ENCODE data around the gene NPIPA1. TPM values are rescaled to one million over a fixed set of nuclear protein-coding genes. Genes with fewer than 3 reads are reported as not detected.
"Not testable (repeated sequence)": the region's sequence is repeated elsewhere in the genome, so short reads cannot be mapped to it uniquely, and the experiment has no call there.

NPIPA1 gene
- total RNA-seq, 1 donor = 47.7 TPM

- not testable (repeated sequence) for DNase-seq (ENCODE audit: low read depth)
Measured at GRCh38 chr16:14928064-14928714, 9.1 kb upstream of the NPIPA1 start.

GRCh38 chr16:14929176-14929575 is 8.1 kb upstream of the NPIPA1 start:
- not testable (repeated sequence) for DNase-seq (ENCODE audit: low read depth)

More at GRCh38 chr16:14928064-14928714, 9.1 kb upstream of the NPIPA1 start:
- not testable (repeated sequence) for H3K4me3 ChIP-seq (ENCODE audit: low read depth, low read length)

GRCh38 chr16:14930246-14930645 is 7.0 kb upstream of the NPIPA1 start:
- not testable (repeated sequence) for DNase-seq (ENCODE audit: low read depth); H3K4me3 ChIP-seq (ENCODE audit: low read depth, low read length)

More at GRCh38 chr16:14929176-14929575, 8.1 kb upstream of the NPIPA1 start:
- not testable (repeated sequence) for H3K4me3 ChIP-seq (ENCODE audit: low read depth, low read length)

GRCh38 chr16:14930971-14931370 is 6.3 kb upstream of the NPIPA1 start:
- not testable (repeated sequence) for DNase-seq (ENCODE audit: low read depth); H3K4me3 ChIP-seq (ENCODE audit: low read depth, low read length)

GRCh38 chr16:14932581-14933375 is 4.5 kb upstream of the NPIPA1 start:
- DNase-seq (ENCODE audit: low read depth); H3K4me3 ChIP-seq (ENCODE audit: low read depth, low read length): not testable (repeated sequence)

GRCh38 chr16:14937994-14938393 is 751 bp downstream of the NPIPA1 start:
- DNase-seq (ENCODE audit: low read depth); H3K4me3 ChIP-seq (ENCODE audit: low read depth, low read length): not testable (repeated sequence)

- H3K4me3 ChIP-seq (ENCODE audit: low read depth, low read length); DNase-seq (ENCODE audit: low read depth): not testable (repeated sequence)
Measured at GRCh38 chr16:14942686-14943085, 5.4 kb downstream of the NPIPA1 start.

- TF ChIP-seq CTCF (IDR thresholded peaks at IDR 0.05; ENCODE audit: insufficient read depth, low read length) = no peak
- no peak overlapping the region for H3K4me3 ChIP-seq (ENCODE audit: low read depth, low read length)
- no peak for DNase-seq (ENCODE audit: low read depth)
Measured at GRCh38 chr16:14955546-14956231, 18.4 kb downstream of the NPIPA1 start.

GRCh38 chr16:14957576-14958322 is 20.5 kb downstream of the NPIPA1 start:
- no peak for TF ChIP-seq CTCF (IDR thresholded peaks at IDR 0.05; ENCODE audit: insufficient read depth, low read length)
- no peak overlapping the region for H3K4me3 ChIP-seq (ENCODE audit: low read depth, low read length)
- DNase-seq (ENCODE audit: low read depth) = no peak

GRCh38 chr16:14958323-14958600 is 21.0 kb downstream of the NPIPA1 start:
- no peak for TF ChIP-seq CTCF (IDR thresholded peaks at IDR 0.05; ENCODE audit: insufficient read depth, low read length)
- no peak overlapping the region for H3K4me3 ChIP-seq (ENCODE audit: low read depth, low read length)

More at GRCh38 chr16:14958323-14958600, 21.0 kb downstream of the NPIPA1 start:
- DNase-seq (ENCODE audit: low read depth) = no peak
